K562 (cell line): Measurements from ENCODE around the gene NCF2. TPM values are rescaled to one million over a fixed set of nuclear protein-coding genes. Genes with fewer than 3 reads are reported as not detected.

ENCODE experiments used
- ARID3A ChIP-seq: IDR thresholded peaks from 2 replicates; pipeline ENCODE4 v1.6.1; 2012; ENCODE audit warnings: low read depth, low read length, improper control_type of control experiment, borderline replicate concordance
- ETV6 ChIP-seq, 3 experiments: fragments of 150-350 bp in 1 of 3; sonication (generic) in 1 of 3; formaldehyde crosslinking in 1 of 3; IDR thresholded peaks; 2 replicates each; pipeline versions ENCODE4 v1.6.1 to v1.8.0; 2014 to 2022; ENCODE audit warnings: borderline replicate concordance in 2 of 3, low read depth in 2 of 3, antibody characterized with exemption in 1 of 3, low read length in 1 of 3, mild to moderate bottlenecking in 1 of 3, missing genetic modification reagents in 1 of 3
- MYNN ChIP-seq, 2 experiments: sonication (generic); formaldehyde crosslinking in 1 of 2; IDR thresholded peaks; 2 replicates each; pipeline versions ENCODE4 v1.5.0 to v1.6.1; 2016 to 2020; ENCODE audit warnings: antibody characterized with exemption in 1 of 2, missing genetic modification reagents in 1 of 2
- NFIC ChIP-seq: fragments of 450-650 bp; IDR thresholded peaks from 2 replicates; pipeline ENCODE4 v1.6.1; 2017; ENCODE audit warnings: mild to moderate bottlenecking, inconsistent platforms
- NRF1 ChIP-seq, 2 experiments: fragments of 450-650 bp; IDR thresholded peaks in 1 of 2; conservative IDR thresholded peaks in 1 of 2; 2 replicates each; pipeline ENCODE4 v1.6.1; 2014; ENCODE audit warnings: mild to moderate bottlenecking in 2 of 2
- PCBP1 ChIP-seq: fragments of 200-400 bp; formaldehyde crosslinking; IDR thresholded peaks from 2 replicates; pipeline ENCODE4 v1.6.1; 2018; ENCODE audit warnings: mild to moderate bottlenecking, low read depth, low read length; ENCODE audit not compliant: poor library complexity, severe bottlenecking
- POU5F1 ChIP-seq: fragments of 150-350 bp; IDR thresholded peaks from 2 replicates; pipeline ENCODE4 v1.6.1; 2014; ENCODE audit warnings: borderline replicate concordance, low read length, low read depth, mild to moderate bottlenecking; ENCODE audit not compliant: partially characterized antibody
- PTTG1 ChIP-seq: fragments of 450-650 bp; IDR thresholded peaks from 2 replicates; pipeline ENCODE4 v1.6.1; 2016; ENCODE audit warnings: low read depth, mild to moderate bottlenecking, missing genetic modification characterization, missing compliant biosample characterization
- PURB ChIP-seq: sonication (generic); formaldehyde crosslinking; IDR thresholded peaks from 2 replicates; pipeline ENCODE4 v1.9.0; 2021; ENCODE audit warnings: low read depth, mild to moderate bottlenecking, missing genetic modification reagents
- RBM15 ChIP-seq: fragments of 200-400 bp; formaldehyde crosslinking; IDR thresholded peaks from 2 replicates; pipeline ENCODE4 v1.6.1; 2018; ENCODE audit warnings: mild to moderate bottlenecking, low read length, moderate library complexity; ENCODE audit not compliant: insufficient read depth
- WHSC1 ChIP-seq: IDR thresholded peaks from one replicate; pipeline ENCODE4 v1.6.1; 2012; ENCODE audit warnings: low read length, control low read depth, inconsistent platforms
- ZBTB40 ChIP-seq, 2 experiments: fragments of 450-650 bp in 1 of 2; sonication (generic) in 1 of 2; formaldehyde crosslinking in 1 of 2; IDR thresholded peaks; 2 replicates each; pipeline versions ENCODE4 v1.7.1 to v1.9.0; 2016 to 2022; ENCODE audit warnings: inconsistent platforms in 1 of 2, mild to moderate bottlenecking in 1 of 2, missing genetic modification reagents in 1 of 2
- ZBTB8A ChIP-seq: fragments of 450-650 bp; IDR thresholded peaks from 2 replicates; pipeline ENCODE4 v1.6.1; 2018; ENCODE audit warnings: mild to moderate bottlenecking, moderate library complexity; ENCODE audit not compliant: partially characterized antibody
- ZNF140 ChIP-seq: fragments of 250-450 bp; sonication (Bioruptor Pico); IDR thresholded peaks from 2 replicates; pipeline ENCODE4 v1.8.0; 2021; ENCODE audit warnings: moderate library complexity, mild to moderate bottlenecking, inconsistent platforms
- ZNF217 ChIP-seq: sonication (generic); formaldehyde crosslinking; IDR thresholded peaks from 2 replicates; pipeline ENCODE4 v1.8.0; 2022; ENCODE audit warnings: mild to moderate bottlenecking, missing genetic modification reagents
- ZNF316 ChIP-seq: fragments of 450-650 bp; IDR thresholded peaks from 2 replicates; pipeline ENCODE4 v1.6.1; 2016
- ZNF354B ChIP-seq: fragments of 250-450 bp; sonication (Bioruptor Pico); IDR thresholded peaks from 2 replicates; pipeline ENCODE4 v1.4.0; 2020
- ZNF764 ChIP-seq: fragments of 250-450 bp; sonication (Bioruptor Pico); IDR thresholded peaks from 2 replicates; pipeline ENCODE4 v1.4.0; 2020; ENCODE audit warnings: low read depth, mild to moderate bottlenecking, moderate library complexity
- polyA plus RNA-seq, 8 experiments: library from polyadenylated mRNA; depleted of rRNA in 4 of 8; stranded (reverse) in 5 of 8; unstranded in 3 of 8; fragments of >200 nt; fragmentation: Nextera tagmentation in 2 of 8; fragmentation: Illumina TruSeq in 1 of 8; extraction: Ambion mirVana in 2 of 8; extraction: Trizol in 1 of 8; gene quantifications; 2 replicates each; pipeline versions ENCODE4 v1.2.1 to v1.2.3, GENCODE V29; 2011 to 2014; ENCODE audit warnings: inconsistent platforms in 1 of 8, missing spikeins in 1 of 8
- total RNA-seq, 7 experiments: library from RNA; depleted of rRNA in 6 of 7; stranded (reverse); fragments of >200 nt in 6 of 7; fragmentation: Illumina TruSeq in 2 of 7; extraction: Trizol in 2 of 7; gene quantifications; 2 replicates each; pipeline versions ENCODE4 v1.2.1 to v1.2.3, GENCODE V29; 2011 to 2021; ENCODE audit warnings: low replicate concordance in 1 of 7

Gene NCF2
- total and polyA plus RNA-seq, 9 of the 15 experiments (the other 6 are each of a cell fraction or from before 2014, with no cell fraction given): 0.07 to 0.54 (median 0.16) TPM; not detected in 3

GRCh38 chr1:183567584-183567983 is 22.7 kb downstream of the NCF2 start (continued):
- TF ChIP-seq ZNF217 (no peak), WHSC1 (no peak), ETV6 (IDR thresholded peaks at IDR 0.05; ENCODE audit: borderline replicate concordance in 1 of 2, low read depth in 2 of 2, low read length in 1 of 2) (no peak), ETV6 (CRISPR knock-in tag; IDR thresholded peaks at IDR 0.05; ENCODE audit: borderline replicate concordance) (no peak), ZNF354B (CRISPR knock-in tag) (no peak), POU5F1 (no peak), RBM15 (no peak), ZNF140 (CRISPR knock-in tag) (no peak), ZNF764 (CRISPR knock-in tag) (no peak), ARID3A (no peak), PURB (CRISPR knock-in tag) (no peak), MYNN (IDR thresholded peaks at IDR 0.05) (peak; percentile 85), MYNN (CRISPR knock-in tag; IDR thresholded peaks at IDR 0.05) (no peak), PTTG1 (tag) (no peak), PCBP1 (no peak), ZBTB40 (IDR thresholded peaks at IDR 0.05) (no peak), ZBTB40 (CRISPR knock-in tag; IDR thresholded peaks at IDR 0.05) (no peak), NFIC (peak; percentile 91), ZBTB8A (no peak), NRF1 (conservative IDR thresholded peaks at IDR 0.05 in 1 of 2, IDR thresholded peaks at IDR 0.05 in 1 of 2) (peak in 1 of 2 experiments; percentile 57; a peak in 3 of 4 replicates), ZNF316 (no peak)
